Right lobe of liver (tissue), 4 donors: Measurements from ENCODE around the gene SLC25A26.
"Not testable (repeated sequence)": the region's sequence is repeated elsewhere in the genome, so short reads cannot be mapped to it uniquely, and the experiment has no call there.

ENCODE experiments used
- POLR2A ChIP-seq: fragments of 450-650 bp; IDR thresholded peaks from one replicate; pipeline ENCODE4 v1.6.1; 2017; ENCODE audit warnings: antibody characterized with exemption, mild to moderate bottlenecking
- TF ChIP-seq, protein P1 (sequence below), 4 donors: fragments of 200-600 bp in 3 of 4; fragments of 450-650 bp in 1 of 4; IDR thresholded peaks; one replicate each; pipeline versions ENCODE4 v1.5.1 to v1.8.0; 2016 to 2022; ENCODE audit warnings: antibody characterized with exemption in 4 of 4, mild to moderate bottlenecking in 2 of 4
- donor health status: DM: no; HTN: no; CAD: no.
- donor health status: DM: no; HTN: no; CAD: no.
- donor health status: DM: no; HTN: yes; CAD: no.

DNA sequence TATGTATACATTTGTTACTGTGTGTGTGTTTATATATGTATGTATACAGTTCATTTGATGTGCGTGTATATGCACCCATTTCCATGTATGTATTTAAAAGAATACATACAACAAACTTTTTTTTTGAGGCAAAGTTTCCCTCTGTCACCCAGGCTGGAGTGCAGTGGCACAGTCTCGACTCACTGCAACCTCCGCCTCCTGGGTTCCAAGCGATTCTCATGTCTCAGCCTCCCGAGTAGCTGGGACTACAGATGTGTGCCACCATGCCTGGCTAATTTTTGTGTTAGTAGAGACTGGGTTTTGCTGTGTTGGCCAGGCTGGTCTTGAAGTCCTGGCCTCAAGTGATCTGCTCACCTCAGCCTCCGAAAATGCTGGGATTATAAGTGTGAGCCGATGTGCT is 78.3 kb downstream of the SLC25A26 start:
- TF ChIP-seq POLR2A: not testable (repeated sequence)
- TF ChIP-seq, protein P1, sequence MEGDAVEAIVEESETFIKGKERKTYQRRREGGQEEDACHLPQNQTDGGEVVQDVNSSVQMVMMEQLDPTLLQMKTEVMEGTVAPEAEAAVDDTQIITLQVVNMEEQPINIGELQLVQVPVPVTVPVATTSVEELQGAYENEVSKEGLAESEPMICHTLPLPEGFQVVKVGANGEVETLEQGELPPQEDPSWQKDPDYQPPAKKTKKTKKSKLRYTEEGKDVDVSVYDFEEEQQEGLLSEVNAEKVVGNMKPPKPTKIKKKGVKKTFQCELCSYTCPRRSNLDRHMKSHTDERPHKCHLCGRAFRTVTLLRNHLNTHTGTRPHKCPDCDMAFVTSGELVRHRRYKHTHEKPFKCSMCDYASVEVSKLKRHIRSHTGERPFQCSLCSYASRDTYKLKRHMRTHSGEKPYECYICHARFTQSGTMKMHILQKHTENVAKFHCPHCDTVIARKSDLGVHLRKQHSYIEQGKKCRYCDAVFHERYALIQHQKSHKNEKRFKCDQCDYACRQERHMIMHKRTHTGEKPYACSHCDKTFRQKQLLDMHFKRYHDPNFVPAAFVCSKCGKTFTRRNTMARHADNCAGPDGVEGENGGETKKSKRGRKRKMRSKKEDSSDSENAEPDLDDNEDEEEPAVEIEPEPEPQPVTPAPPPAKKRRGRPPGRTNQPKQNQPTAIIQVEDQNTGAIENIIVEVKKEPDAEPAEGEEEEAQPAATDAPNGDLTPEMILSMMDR (IDR thresholded peaks at IDR 0.05): not testable (repeated sequence)
